ENCODE results near the gene IRX2. TPM values are rescaled to one million over a fixed set of nuclear protein-coding genes. Genes with fewer than 3 reads are reported as not detected.

Gene IRX2
- total RNA-seq, 4 donors from 2014 or later = 31.6 to 70.2 (median 48.9) TPM

GRCh38 chr5:2729189-2729588 is 22.3 kb downstream of the IRX2 start:
- intact Hi-C loops (cut with DNase I; ENCODE audit: low total_unique reads) = no loop called here
- DNase-seq (ENCODE audit: low spot score in 2 of 2) = peak in 1 of 2 donors; percentile 60

GRCh38 chr5:2727550-2727949 is 23.9 kb downstream of the IRX2 start:
- TF ChIP-seq, protein P1, sequence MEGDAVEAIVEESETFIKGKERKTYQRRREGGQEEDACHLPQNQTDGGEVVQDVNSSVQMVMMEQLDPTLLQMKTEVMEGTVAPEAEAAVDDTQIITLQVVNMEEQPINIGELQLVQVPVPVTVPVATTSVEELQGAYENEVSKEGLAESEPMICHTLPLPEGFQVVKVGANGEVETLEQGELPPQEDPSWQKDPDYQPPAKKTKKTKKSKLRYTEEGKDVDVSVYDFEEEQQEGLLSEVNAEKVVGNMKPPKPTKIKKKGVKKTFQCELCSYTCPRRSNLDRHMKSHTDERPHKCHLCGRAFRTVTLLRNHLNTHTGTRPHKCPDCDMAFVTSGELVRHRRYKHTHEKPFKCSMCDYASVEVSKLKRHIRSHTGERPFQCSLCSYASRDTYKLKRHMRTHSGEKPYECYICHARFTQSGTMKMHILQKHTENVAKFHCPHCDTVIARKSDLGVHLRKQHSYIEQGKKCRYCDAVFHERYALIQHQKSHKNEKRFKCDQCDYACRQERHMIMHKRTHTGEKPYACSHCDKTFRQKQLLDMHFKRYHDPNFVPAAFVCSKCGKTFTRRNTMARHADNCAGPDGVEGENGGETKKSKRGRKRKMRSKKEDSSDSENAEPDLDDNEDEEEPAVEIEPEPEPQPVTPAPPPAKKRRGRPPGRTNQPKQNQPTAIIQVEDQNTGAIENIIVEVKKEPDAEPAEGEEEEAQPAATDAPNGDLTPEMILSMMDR (IDR thresholded peaks at IDR 0.05) = no peak
- no peak for TF ChIP-seq POLR2A (IDR thresholded peaks at IDR 0.05)
- intact Hi-C loops (cut with DNase I; ENCODE audit: low total_unique reads) = no loop called here
- WGBS, 2 donors = 81 to 87% methylated on average over 19 of the region's 19 CpGs
- DNase-seq (ENCODE audit: low spot score in 2 of 2) = peak in 1 of 2 donors; percentile 69
- no peak overlapping the region for H3K4me3 ChIP-seq (ENCODE audit: low read depth, poor library complexity, severe bottlenecking)

More at GRCh38 chr5:2729189-2729588, 22.3 kb downstream of the IRX2 start:
- no peak for TF ChIP-seq POLR2A (IDR thresholded peaks at IDR 0.05)
- TF ChIP-seq, protein P1 (IDR thresholded peaks at IDR 0.05) = no peak
- H3K4me3 ChIP-seq (ENCODE audit: low read depth, poor library complexity, severe bottlenecking) = no peak overlapping the region
- 59 to 65% methylated on average over 7 of the region's 7 CpGs for WGBS, 2 donors

GRCh38 chr5:2725980-2726765 is 25.3 kb downstream of the IRX2 start:
- peak in 1 of 2 donors; percentile 56 for DNase-seq (ENCODE audit: low spot score in 2 of 2)
- intact Hi-C loops (cut with DNase I; ENCODE audit: low total_unique reads) = no loop called here
- WGBS, 2 donors = 92 to 95% methylated on average over 23 of the region's 23 CpGs
- TF ChIP-seq, protein P1 (IDR thresholded peaks at IDR 0.05) = no peak
- no peak for TF ChIP-seq POLR2A (IDR thresholded peaks at IDR 0.05)
- H3K4me3 ChIP-seq (ENCODE audit: low read depth, poor library complexity, severe bottlenecking) = no peak overlapping the region

DNA sequence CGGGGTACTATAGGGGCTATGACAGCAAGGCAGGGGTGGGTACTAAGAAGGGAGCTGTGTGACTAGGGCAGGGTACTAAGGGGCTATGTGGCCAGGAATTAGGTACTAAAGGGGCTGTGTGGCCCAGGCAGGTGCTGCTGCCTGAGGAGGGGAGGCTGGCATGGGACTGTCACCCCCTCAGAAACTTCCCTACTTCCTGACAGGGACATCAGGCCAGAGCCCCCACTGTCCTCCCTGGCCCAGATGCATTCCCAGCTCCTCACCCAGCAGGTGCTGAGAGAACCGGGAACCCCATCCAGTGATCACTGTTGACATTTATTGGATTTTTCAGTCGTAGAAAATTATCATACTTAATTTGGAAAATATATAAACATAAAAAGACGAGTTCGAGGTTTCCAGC is 26.6 kb downstream of the IRX2 start:
- H3K4me3 ChIP-seq (ENCODE audit: low read depth, poor library complexity, severe bottlenecking) = no peak overlapping the region
- intact Hi-C loops (cut with DNase I; ENCODE audit: low total_unique reads) = no loop called here
- 87 to 90% methylated on average over 5 of the region's 5 CpGs for WGBS, 2 donors
- peak in 1 of 2 donors; percentile 60 for DNase-seq (ENCODE audit: low spot score in 2 of 2)
- no peak for TF ChIP-seq POLR2A (IDR thresholded peaks at IDR 0.05)
- TF ChIP-seq, protein P1 (IDR thresholded peaks at IDR 0.05) = no peak

DNA sequence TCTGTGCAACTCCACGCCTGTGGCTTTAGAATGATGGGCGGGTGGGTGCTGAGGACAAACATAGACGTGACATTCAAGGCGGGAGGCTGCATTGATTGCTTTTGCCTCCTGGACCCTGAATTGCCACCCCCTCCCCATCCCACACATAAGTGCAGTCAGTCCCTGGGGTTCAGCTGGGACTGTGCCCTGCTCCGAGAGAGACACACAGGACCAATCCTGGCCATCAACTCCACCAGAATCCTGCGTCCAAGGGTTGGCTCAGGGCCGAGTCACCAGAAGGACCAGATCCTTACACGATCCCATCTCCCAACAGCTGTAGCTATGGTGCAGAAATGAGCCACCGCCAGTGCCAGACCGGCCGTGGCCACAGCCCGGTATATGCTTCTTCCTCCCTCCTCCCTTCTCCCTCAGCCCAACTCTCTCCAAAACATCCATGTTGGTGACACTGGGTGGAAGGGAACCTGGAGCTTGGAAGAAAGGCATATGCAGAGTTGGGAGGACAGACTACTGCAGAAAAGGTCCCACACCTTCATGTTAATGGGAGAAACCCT is 27.4 kb downstream of the IRX2 start:
- WGBS, 2 donors = 91 to 92% methylated on average over 12 of the region's 12 CpGs
- TF ChIP-seq, protein P1 (IDR thresholded peaks at IDR 0.05) = no peak
- TF ChIP-seq POLR2A (IDR thresholded peaks at IDR 0.05) = no peak
- intact Hi-C loops (cut with DNase I; ENCODE audit: low total_unique reads) = no loop called here
- no peak overlapping the region for H3K4me3 ChIP-seq (ENCODE audit: low read depth, poor library complexity, severe bottlenecking)
- DNase-seq (ENCODE audit: low spot score in 2 of 2) = peak in 1 of 2 donors; percentile 69
